Stomach (tissue), 9 donors: Measurements from ENCODE around the gene DDAH1. TPM values are rescaled to one million over a fixed set of nuclear protein-coding genes. Genes with fewer than 3 reads are reported as not detected.
A peak's percentile ranks its signal among the peaks of the same experiment; 100 is the strongest.

ENCODE experiments used
- DNase-seq, 2 donors: peaks; one replicate each; pipeline versions ENCODE4 v3.0.0 to v3.0.0-alpha.2; 2013 to 2019
- H3K27ac ChIP-seq, 5 donors: fragments of 200-600 bp in 4 of 5; sonication (generic) in 4 of 5; one replicate each; pipeline ENCODE4 v1.5.1; 2013 to 2019; ENCODE audit warnings: mild to moderate bottlenecking in 1 of 5, moderate library complexity in 1 of 5
- H3K27me3 ChIP-seq, 3 donors: fragments of 200-600 bp; sonication (generic); one replicate each; pipeline ENCODE4 v1.5.1; 2017 to 2019; ENCODE audit warnings: mixed run types in 1 of 3
- H3K36me3 ChIP-seq, 4 donors: fragments of 200-600 bp; sonication (generic); 1 replicate in 3 of 4; 2 replicates in 1 of 4; pipeline ENCODE4 v1.5.1; 2016 to 2019
- H3K4me1 ChIP-seq, 4 donors: fragments of 200-600 bp; sonication (generic); one replicate each; pipeline ENCODE4 v1.5.1; 2016 to 2019
- H3K4me3 ChIP-seq, 4 donors: fragments of 200-600 bp; sonication (generic) in 3 of 4; one replicate each; pipeline ENCODE4 v1.5.1; 2016 to 2019; ENCODE audit warnings: mild to moderate bottlenecking in 1 of 4
- H3K9me3 ChIP-seq, 4 donors: fragments of 200-600 bp; sonication (generic); one replicate each; pipeline ENCODE4 v1.5.1; 2016 to 2019
- EP300 ChIP-seq: sonication (generic); formaldehyde crosslinking; IDR thresholded peaks from one replicate; pipeline ENCODE4 v1.6.1; 2017; ENCODE audit warnings: antibody characterized with exemption
- POLR2A ChIP-seq, 4 donors: fragments of 450-650 bp; IDR thresholded peaks; one replicate each; pipeline ENCODE4 v1.6.1; 2016; ENCODE audit warnings: antibody characterized with exemption in 4 of 4, control low read depth in 2 of 4, mild to moderate bottlenecking in 1 of 4, moderate library complexity in 1 of 4
- POLR2AphosphoS5 ChIP-seq, 3 donors: sonication (generic); formaldehyde crosslinking; IDR thresholded peaks; one replicate each; pipeline ENCODE4 v1.6.1; 2016; ENCODE audit warnings: antibody characterized with exemption in 3 of 3
- WGBS, 5 donors: extraction: QIAGEN DNeasy Blood & Tissue Kit in 3 of 5; methylation state at CpG; one replicate each; pipeline versions ENCODE4 v1.1.5 to v1.1.7; 2013 to 2018; 5-methylcytosine and 5-hydroxymethylcytosine counted together
- intact Hi-C: fragments of 100-400 bp; cut with DNase I; formaldehyde crosslinking; loops from one replicate; pipeline ENCODE4 v1.15.1; 2023; ENCODE audit warnings: low total_unique reads
- polyA plus RNA-seq, 3 donors: library from polyadenylated mRNA; stranded (reverse); fragments of 200-250 nt; gene quantifications; one replicate each; pipeline ENCODE4 v1.2.3, GENCODE V29; 2013
- total RNA-seq, 5 donors: library from RNA; depleted of rRNA; stranded (reverse); fragments of >200 nt; gene quantifications; one replicate each; pipeline versions ENCODE4 v1.1.0 to v1.2.3, GENCODE V29; 2014 to 2016
- TF ChIP-seq, protein P1 (sequence below), 7 experiments: fragments of 450-650 bp in 4 of 7; fragments of 200-600 bp in 3 of 7; sonication (generic) in 3 of 7; IDR thresholded peaks; one replicate each; pipeline ENCODE4 v1.5.1; 2016 to 2019; ENCODE audit warnings: antibody characterized with exemption in 7 of 7, control low read depth in 2 of 7, mild to moderate bottlenecking in 1 of 7
- donor health status: healthy with polysubstance abuse.
- donor health status: Bipolar disorder and iron deficiency.
- donor health status: healthy.

The DDAH1 gene
- total and polyA plus RNA-seq, 8 donors = 10.6 to 113 (median 42.3) TPM

DNA sequence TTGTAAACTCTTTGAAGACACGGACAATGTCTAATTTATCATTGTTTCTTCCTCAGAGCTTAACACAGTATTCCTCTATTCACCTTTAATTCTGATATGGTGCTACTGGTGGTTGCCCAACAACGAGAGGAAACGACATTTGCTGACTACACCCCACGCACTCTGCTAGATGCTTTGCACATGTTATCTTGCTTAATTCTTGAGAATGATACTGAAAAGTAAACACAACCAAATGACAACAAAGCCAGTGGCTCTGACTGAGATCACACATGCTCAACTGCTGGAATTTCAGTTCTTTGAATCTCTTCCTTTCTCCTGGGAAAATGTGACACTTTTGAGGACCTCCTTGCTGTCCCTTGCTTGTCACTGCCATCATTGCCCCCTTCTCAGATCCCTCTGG is 37.2 kb upstream of the DDAH1 start:
- H3K36me3 ChIP-seq = no peaks in the 10 kb centered on the region
- intact Hi-C loops = no loop called here
- no peak overlapping the region for H3K27ac ChIP-seq
- H3K4me1 ChIP-seq = peaks cover 5 to 12% (median 10%) of the 10 kb centered on the region in 4 donors
- TF ChIP-seq, protein P1, sequence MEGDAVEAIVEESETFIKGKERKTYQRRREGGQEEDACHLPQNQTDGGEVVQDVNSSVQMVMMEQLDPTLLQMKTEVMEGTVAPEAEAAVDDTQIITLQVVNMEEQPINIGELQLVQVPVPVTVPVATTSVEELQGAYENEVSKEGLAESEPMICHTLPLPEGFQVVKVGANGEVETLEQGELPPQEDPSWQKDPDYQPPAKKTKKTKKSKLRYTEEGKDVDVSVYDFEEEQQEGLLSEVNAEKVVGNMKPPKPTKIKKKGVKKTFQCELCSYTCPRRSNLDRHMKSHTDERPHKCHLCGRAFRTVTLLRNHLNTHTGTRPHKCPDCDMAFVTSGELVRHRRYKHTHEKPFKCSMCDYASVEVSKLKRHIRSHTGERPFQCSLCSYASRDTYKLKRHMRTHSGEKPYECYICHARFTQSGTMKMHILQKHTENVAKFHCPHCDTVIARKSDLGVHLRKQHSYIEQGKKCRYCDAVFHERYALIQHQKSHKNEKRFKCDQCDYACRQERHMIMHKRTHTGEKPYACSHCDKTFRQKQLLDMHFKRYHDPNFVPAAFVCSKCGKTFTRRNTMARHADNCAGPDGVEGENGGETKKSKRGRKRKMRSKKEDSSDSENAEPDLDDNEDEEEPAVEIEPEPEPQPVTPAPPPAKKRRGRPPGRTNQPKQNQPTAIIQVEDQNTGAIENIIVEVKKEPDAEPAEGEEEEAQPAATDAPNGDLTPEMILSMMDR (IDR thresholded peaks at IDR 0.05) = no peak
- no peak for TF ChIP-seq EP300
- peak in 1 of 3 donors; percentile 56 for TF ChIP-seq POLR2AphosphoS5 (IDR thresholded peaks at IDR 0.05)
- TF ChIP-seq POLR2A (IDR thresholded peaks at IDR 0.05) = no peak
- DNase-seq = peak in 1 of 2 donors; percentile 5
- no peak overlapping the region for H3K4me3 ChIP-seq
- peaks cover 0 to 4% (median 0%) of the 10 kb centered on the region in 4 donors for H3K9me3 ChIP-seq
- H3K27me3 ChIP-seq = no peaks in the 10 kb centered on the region
- 17 to 45% (median 36%) methylated on average over 4 of the region's 4 CpGs for WGBS, 5 donors

DNA sequence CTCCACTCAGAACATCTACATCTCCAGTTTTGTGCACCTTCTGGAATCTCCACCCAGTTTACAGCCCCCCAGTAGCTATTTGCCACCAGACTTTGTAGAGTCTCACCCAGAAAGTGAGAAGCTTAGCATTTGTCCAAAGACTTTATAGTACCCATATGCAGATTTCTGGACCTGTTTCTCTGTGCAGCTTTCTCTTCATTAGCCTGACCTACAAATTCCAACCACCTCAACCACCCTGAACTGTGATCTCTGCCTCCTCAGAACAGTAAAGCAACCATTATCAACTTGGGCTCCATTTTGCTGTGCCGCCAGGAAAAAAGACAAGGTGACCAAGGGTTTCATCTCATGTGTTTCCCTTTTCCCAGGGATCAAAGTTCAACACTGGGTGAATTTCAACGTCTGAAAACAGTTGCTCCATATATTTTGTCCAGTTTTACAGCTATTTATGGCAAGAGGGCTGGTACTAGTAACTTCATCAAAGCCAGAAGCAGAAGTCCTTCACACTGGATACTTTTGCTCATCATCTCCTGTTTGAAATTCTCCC is 36.5 kb upstream of the DDAH1 start:
- Histone ChIP-seq H3K4me1 (peaks cover 5 to 12% (median 10%) of the 10 kb centered on the region in 4 donors), H3K27me3 (no peaks in the 10 kb centered on the region), H3K27ac (no peak overlapping the region), H3K9me3 (peaks cover 0 to 4% (median 0%) of the 10 kb centered on the region in 4 donors), H3K4me3 (no peak overlapping the region), H3K36me3 (no peaks in the 10 kb centered on the region)
- no peak for DNase-seq
- whole genome bisulfite sequencing, 5 donors = 70 to 76% (median 76%) methylated on average over 2 of the region's 2 CpGs
- no peak for TF ChIP-seq POLR2A (IDR thresholded peaks at IDR 0.05)
- TF ChIP-seq, protein P1 (IDR thresholded peaks at IDR 0.05) = no peak
- intact Hi-C loops = no loop called here

DNA sequence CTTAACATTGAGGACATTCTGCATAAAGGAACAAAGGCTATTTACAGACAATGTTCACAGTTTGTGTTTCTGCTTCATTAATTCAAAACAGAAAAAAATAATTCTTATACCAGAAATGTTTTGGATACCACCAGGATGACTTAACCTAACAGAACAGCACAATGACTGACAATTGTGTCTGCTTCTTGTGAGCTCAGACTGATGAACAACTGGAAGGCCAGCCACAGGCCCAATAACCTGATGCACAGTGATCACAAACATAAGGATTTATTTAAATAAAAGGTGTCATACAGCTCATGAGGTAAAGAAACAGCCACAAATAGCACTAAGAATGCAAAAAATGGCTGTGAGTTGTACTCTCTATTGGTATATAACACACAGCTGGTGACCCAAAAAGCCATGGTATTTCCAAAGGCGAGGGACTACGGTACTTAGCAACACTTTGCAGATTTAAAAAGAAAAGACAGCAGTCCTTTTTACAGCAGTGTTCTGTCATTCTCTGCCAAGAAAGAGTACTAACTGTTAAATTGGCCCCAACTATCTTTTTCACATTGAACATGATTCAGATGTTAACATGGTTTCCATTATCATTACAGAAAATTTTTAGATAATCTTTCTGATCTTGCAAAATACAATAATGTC is 32.1 kb upstream of the DDAH1 start:
- Histone ChIP-seq H3K9me3 (peaks cover 0 to 4% (median 0%) of the 10 kb centered on the region in 4 donors), H3K36me3 (no peaks in the 10 kb centered on the region), H3K27me3 (no peaks in the 10 kb centered on the region), H3K27ac (no peak overlapping the region), H3K4me1 (peaks cover 0 to 8% (median 2%) of the 10 kb centered on the region in 4 donors), H3K4me3 (no peak overlapping the region)
- intact Hi-C loops = no loop called here
- TF ChIP-seq POLR2AphosphoS5 (IDR thresholded peaks at IDR 0.05) (no peak), POLR2A (IDR thresholded peaks at IDR 0.05) (no peak), EP300 (no peak)
- TF ChIP-seq, protein P1 (IDR thresholded peaks at IDR 0.05) = no peak
- peak in 1 of 2 donors; percentile 11 for DNase-seq
- WGBS, 5 donors = 68 to 87% (median 85%) methylated on average over 2 of the region's 2 CpGs

DNA sequence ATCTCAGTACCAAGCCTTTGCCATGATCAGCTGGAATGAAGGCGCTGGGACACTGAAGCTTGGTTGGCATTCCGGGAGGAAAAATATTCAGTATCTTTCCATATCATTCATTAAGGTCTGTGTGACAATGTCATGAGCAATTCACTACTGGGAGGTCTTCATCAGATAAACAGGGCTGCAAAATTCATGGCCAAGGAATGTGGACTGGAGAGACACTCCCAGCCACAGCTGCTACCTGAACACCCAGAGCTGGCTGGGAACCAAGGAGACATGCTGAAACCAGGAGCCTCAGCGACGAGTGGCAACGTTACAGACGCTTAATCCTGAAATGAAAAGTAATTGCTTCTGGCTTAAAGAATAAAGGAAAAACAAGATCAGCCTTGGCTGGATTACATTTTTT is 30.6 kb upstream of the DDAH1 start:
- Histone ChIP-seq H3K27me3 (no peaks in the 10 kb centered on the region), H3K4me3 (no peak overlapping the region), H3K9me3 (no peaks in the 10 kb centered on the region), H3K4me1 (peaks cover 0 to 3% (median 0%) of the 10 kb centered on the region in 4 donors), H3K36me3 (no peaks in the 10 kb centered on the region), H3K27ac (no peak overlapping the region)
- intact Hi-C loops = no loop called here
- DNase-seq = peak; percentile 37 to 40
- TF ChIP-seq POLR2A (IDR thresholded peaks at IDR 0.05) (no peak), POLR2AphosphoS5 (IDR thresholded peaks at IDR 0.05) (no peak), EP300 (no peak)
- TF ChIP-seq, protein P1 (IDR thresholded peaks at IDR 0.05) = no peak
- WGBS, 5 donors = 66 to 73% (median 70%) methylated on average over 6 of the region's 6 CpGs
